Measurements from ENCODE around the gene UGT1A9.

The UGT1A9 gene

GRCh38 chr2:233796254-233796653 lies 124.6 kb downstream of the UGT1A9 start:
- no peak for DNase-seq (ENCODE audit: low spot score)

DNA sequence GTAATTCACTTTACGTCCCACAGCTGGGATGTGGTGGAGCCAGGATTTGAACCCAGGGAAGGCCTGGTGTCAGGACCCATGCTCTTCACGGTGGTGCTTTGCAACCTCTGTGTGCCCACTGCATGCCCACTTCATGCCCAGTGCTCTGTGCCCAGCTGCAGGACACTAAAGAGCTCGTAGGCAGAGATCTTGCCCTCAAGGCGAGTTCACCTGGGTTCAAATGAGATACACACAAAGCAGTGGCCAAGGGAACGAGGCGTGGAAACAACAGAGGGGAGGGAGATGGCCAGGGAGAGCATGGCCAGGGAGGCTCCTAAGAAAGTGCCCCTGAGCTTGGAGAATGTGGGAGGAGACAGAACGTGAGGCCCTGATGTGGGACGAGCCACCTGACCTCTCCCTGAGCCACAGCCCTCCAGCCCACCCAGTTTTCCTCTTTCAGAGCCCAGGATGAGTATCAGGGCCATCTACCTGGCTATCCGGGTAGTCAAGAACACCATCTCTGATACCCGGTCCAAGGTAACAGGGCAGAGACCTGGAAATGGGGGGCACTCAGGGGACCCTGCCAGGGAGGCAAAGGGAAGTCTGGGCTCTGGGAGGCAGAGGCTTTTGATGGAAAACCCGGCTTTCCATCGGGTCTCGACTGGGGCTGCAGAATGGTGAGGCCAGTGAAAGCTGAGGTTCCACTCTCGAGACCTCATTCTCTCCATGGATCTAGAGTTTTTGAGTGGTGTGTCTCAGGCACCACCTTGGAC lies 126.8 kb downstream of the UGT1A9 start:
- no peak for DNase-seq (ENCODE audit: low spot score)

DNA sequence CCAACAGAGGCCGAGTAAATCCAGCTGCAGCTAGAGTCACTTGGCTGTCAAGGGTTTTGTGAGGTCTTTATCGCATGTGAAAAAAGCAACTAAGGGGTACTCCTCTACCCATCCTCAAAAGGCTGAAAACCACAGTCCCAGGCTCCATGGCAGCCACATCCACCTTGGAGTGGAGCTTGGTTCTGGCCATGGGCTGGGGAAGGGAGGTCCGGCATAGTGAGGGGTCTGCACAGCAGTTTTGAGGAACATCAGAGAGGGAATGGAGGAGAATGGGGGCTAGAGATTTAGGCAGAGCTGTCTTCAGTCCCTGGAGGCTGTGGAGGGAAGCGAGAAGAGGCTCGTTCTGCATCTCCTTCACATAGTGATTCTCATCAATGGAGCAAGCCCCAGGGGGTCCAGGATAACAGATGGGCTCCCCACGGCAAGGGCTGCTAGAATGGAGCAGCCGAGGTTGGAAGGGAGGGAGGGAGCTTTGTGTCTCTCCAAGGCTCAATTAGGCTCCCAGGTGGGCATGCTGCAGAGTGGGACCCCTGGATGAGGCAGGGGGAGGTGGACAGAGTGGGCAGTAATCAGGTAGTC lies 127.5 kb downstream of the UGT1A9 start:
- no peak for DNase-seq (ENCODE audit: low spot score)

DNA sequence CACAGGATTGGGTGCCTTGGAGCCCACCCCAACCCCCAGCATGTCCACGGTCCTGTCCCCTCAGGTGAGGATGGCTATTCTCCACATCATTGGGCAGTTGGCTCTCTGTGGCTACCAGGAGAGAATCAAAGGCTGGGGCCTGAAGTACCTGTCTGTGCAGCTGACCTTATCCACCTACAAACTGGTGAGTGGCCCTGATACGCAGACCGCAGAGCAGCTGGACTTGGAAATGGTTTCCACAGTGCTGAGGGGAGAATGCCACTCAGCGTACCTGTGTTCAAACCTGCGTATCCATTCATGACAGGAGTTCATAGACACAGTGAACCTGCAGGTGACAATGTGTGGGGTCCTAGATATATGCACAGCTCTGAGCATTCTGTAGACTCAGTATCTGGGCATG lies 128.0 kb downstream of the UGT1A9 start:
- DNase-seq (ENCODE audit: low spot score) = no peak

DNA sequence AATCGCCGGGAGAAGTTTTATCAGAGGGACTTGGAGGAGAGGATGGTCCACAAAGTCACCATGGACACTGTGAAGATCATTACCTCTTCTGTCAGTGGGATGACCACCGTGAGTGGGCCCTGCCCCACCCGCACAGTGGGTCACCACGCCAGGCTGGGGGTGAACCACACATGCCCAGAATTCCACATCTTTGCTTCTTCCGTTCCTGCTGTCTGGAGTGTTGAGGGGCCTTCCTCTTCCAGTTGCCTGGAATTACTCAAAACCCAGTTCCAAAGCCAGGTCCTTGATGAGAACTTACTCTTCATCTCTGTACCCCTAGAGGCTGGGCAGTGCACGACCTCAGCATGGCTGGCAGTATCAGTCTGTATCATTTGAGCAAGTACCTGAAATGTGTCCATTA lies 128.5 kb downstream of the UGT1A9 start:
- no peak for DNase-seq (ENCODE audit: low spot score)

DNA sequence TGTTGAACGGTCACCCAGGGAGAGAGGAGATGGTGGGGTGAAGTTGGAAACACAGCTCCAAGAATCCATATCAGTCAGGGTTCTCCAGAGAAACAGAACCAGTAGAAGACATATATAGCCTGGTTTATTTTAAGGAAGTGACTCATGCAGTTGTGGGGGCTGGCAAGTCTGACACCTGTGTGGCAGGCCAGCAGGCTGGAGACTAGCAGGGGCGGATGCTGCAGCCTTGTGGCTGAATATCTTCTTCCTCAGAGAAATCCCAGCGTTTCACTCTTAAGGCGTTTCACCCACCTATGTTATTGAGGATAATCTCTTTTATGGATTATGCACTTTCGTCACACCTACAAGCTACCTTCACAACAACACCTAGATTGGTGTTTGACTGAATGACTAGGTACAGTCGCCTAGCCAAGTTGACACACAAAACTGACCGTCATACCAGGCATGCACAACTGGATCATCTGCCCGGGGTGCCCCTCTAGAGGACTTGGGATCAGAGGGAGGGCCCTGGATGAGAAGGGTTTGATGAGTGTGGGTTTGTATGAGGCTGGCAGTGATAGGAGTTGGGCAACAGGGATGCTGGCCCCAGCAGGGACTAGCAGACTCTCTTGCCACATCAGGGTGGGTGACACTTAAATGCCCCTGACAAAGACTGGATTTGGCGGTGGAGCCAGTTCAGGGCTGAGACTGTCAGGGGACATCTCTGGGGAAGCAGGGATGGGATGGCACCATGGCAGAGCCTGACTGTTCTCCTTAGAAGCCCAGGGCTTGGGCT lies 129.8 kb downstream of the UGT1A9 start:
- no peak for DNase-seq (ENCODE audit: low spot score)

DNA sequence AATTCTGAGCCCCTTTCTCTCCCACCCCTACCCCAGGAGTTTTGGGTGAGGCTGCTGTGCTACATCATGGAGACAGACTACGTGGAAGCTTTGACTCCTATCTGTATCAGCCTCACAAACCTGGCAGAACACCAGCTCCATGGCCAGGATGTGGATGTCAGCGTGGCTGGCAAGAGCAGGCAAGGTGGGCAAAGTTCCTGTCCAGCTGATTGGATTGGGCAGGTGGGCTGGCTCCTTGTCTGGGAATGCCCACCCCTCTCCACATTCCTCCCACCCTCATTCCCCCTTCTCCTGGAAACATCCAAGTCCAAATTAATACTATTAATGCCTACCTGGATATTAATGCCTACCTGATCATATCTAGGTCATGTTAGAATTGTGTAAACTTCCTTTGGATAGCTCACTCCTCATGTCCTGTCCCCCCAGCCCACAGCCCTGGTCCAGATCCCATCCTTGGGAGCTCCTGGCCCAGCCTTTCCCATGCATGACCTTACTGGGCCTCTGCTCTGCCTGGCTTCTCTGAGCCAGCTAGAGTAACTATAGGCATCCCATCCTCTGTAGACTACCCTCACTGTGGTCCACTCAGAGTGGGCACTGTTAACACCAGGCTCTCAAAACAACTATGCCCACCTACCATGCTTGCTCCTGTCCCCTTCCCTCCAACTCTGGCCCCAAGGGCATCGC lies 130.6 kb downstream of the UGT1A9 start:
- DNase-seq (ENCODE audit: low spot score) = no peak

DNA sequence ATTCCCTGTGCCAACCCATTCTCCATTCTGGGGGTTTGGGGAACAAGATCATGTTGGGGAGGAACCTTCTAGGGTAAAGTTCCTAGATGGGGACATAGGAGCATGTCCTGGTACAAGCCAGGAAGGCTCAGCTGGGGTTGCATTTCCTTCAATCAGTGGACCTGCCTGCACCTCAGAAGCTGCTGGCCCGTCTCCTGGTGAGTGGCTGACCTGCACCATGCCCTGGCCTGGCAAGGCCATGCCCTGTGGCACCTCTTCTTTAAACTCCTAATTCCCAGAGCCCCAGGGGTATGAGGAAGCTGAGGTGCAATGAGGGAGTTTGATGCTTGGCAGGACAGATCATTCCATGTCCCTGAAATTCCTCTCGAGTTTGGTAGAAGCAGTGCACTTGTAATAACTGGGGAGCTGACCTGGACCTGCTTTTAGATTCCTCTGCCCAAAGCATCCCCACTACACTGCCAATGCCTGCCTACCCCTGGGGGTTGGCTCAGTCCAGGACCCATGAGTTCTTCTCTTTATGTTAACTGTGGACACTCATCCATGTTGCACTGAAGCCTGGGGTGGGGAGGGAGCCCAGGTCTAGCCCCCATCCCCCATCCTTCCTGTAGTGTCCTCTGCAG lies 131.7 kb downstream of the UGT1A9 start:
- no peak for DNase-seq (ENCODE audit: low spot score)

DNA sequence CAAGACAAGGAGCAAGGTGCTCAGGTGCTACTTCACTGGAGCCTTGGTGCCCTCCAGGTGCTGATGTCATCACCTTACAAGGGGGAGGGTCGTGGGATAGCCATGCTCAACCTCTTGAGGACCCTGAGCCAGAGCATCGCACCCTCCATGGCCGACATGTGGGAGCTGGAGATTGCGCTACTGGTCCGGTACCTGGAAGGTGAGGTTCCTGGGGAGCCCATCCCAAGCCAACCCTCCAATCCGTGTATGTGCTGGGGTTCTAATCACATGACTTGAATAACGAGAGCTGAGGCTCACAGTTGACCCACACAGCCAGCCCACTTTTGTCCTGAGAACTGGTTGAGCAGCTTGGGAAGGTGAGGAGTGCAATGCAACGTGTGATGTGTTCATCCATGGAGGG lies 132.3 kb downstream of the UGT1A9 start:
- DNase-seq (ENCODE audit: low spot score) = no peak

DNA sequence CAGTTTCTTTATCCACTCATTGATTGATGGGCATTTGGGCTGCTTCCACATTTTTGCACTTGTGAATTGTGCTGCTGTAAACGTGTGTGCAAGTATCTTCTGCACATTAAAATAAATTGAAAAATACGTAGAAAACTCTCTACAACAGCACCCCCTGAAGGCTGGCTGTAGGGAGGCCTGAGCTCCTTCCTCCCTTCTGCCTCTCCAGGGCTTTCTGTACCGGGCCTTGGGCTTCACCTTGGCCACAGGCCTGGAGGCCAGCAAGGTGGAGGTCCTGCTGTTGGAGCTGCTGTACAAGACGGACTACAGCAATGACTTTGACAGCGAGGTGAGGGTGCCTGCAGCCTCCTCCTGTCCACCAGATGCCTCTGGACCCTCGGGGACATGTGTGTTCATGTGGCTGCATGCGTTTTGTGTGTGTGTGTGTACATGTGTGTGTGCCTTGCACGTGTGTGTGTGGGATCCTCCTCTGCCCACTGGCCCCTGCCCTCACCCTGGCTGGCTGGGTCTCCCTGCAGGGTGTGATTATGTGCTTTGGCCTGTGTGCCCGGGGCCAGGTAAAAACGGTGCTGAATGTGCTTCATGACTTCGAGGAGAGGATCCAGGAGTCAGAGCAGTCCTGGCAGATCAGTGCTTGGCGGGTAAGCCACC lies 135.6 kb downstream of the UGT1A9 start:
- no peak for DNase-seq (ENCODE audit: low spot score)

GRCh38 chr2:233807966-233808935 lies 136.6 kb downstream of the UGT1A9 start:
- no peak for DNase-seq (ENCODE audit: low spot score)

- DNase-seq (ENCODE audit: low spot score) = no peak
These were observed 138.7 kb downstream of the UGT1A9 start for GRCh38 chr2:233810385-233810784.

DNA sequence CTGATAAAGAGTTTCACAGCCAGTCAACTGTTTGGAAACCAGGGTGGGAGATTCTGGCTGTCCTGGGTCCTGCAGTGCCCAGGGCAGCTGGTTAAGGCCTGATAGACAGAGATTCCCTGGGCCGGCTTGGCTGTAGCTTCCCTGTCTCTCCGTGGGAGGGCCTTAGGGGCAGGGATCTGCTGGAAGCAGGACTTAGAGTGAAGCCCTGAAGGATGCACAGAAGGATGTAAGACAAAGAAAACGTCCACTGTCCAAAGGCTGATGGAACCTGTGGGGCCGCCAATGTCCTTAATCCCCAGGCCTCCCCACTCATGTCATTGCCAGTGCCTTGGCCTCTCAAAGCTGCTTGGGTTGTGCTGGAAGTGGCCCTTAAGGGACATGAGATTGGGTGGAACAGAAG lies 139.4 kb downstream of the UGT1A9 start:
- no peak for DNase-seq (ENCODE audit: low spot score)

- no peak for DNase-seq (ENCODE audit: low spot score)
These were observed 140.0 kb downstream of the UGT1A9 start for GRCh38 chr2:233811732-233812131.

DNA sequence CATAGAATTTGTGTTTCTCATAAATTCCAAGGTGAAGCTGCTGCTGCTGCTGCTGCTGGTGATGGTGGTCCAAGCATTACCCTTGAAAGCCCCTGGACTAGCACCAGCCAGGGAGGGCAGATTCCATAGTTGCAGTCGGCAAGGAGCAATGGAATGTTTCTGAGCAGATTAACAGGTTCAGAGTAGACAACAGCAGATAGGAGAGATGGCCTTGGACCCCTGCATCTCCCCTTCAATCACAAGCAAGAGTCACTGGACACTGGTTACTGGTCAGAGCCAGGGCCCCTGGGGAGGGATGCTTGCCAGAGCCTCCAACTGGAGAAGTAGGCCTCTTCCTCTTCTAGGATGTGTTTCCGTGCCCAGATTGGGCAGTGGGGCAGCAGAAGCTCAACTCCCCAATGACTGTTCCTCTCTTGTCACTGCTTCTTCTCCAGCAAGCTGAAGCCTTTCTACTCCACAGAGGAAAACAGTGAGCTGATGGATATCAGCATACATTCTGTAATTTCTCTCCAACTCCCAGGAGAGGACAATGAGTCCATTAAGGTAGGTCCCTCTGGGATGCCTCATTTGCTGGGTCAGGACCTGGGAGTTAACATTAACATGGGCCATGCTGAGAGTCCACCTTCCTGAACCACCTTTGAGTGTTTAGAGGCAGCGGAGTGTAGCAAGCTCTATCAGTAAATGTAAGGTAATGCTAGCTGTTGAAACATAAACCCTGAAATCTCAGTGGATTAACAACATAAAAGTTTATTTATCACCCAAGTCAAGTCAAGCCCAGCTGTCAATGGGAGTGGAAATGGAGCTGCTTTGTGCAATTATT lies 141.7 kb downstream of the UGT1A9 start:
- DNase-seq (ENCODE audit: low spot score) = no peak

DNA sequence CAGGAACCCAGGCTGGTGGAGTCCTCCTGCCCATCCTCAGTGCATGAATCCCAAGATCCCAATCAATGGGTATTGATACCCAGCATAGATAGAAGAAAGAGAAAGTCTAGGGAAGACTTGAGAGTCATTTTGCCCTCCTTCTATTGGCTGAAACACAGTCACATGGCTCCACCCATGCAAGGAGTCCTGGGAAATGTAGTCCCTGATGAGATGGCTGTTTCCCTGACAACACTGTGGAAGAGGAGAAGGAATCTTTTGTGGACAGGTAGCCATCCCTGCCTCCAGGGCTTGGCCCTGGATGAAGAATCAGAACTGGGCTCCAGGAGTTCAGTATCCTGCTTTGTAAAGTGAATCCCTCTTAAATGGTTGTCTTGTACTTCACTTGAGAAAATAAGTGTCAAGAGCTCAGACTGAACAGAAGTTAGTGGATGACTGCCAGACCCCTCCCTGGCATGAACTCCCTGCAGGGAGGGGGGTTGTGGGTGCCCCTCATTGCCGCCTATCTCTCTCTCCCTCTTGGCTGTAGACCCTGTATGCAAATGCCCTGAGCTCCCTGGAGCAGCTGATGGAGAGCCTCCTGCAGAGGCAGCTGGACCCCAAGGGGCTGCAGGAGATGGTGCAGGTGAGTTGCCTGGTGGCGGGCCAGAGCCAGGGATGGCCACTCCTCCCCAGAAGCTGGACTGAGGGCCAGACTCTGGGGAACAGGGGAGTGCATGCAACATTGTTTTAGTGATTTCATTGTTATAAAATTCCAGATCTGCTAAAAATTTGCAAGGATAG lies 142.5 kb downstream of the UGT1A9 start:
- no peak for DNase-seq (ENCODE audit: low spot score)

DNA sequence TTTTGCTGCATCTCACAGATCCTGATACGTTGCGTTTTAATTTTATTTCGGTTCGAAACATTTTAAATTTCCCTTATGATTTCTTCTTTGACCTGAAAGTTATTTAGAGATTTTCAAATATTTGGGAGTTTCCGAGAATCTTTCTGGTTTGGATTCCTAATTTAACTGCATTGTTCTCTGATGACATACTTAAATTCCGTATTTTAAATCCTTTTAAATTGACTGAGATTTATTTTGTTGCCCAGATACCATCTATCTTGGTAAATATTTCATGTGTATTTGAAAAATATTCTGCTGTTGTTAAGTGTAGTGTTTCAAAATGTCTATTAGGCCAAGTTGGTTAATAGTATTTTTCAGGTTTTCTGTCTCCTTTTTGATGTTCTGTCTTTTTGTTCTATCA lies 144.2 kb downstream of the UGT1A9 start:
- DNase-seq (ENCODE audit: low spot score) = no peak

DNA sequence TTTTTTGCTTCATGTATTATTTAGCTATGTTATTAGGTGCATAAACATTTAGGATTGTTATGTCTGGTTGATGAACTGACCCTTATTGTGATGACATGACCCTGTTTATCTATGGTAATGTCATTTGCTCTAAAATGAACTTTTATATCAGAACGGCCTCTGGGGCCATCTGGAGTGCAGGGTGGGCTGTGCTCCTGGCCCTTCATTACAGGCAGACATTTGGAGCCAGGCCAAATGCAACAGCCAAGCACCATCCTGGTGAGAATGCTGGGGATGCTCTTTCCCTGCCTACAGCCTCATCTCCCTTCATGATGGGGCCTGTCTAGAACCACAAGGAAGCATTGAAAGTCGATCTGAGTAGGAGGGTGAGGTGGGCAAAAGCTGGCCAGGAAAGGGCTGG lies 144.6 kb downstream of the UGT1A9 start:
- DNase-seq (ENCODE audit: low spot score) = no peak

GRCh38 chr2:233816771-233817170 lies 145.1 kb downstream of the UGT1A9 start:
- no peak for DNase-seq (ENCODE audit: low spot score)
